MM.1S (cell line): Measurements from ENCODE around the gene PLD6.

Experiments
- EZH2 ChIP-seq: fragments of 300-600 bp; sonication (generic); optimal IDR thresholded peaks from 2 replicates; pipeline ENCODE3; 2017; ENCODE audit warnings: low read depth, mild to moderate bottlenecking, antibody characterized with exemption, low read length, mixed read lengths
- EZH2phosphoT487 ChIP-seq: fragments of 300-600 bp; sonication (generic); IDR thresholded peaks from 2 replicates; pipeline ENCODE4 v1.6.1; 2018; ENCODE audit warnings: antibody characterized with exemption, low read length
- TF ChIP-seq, protein P1 (sequence below): fragments of 300-600 bp; sonication (generic); IDR thresholded peaks from 2 replicates; pipeline ENCODE4 v1.5.1; 2016; ENCODE audit warnings: antibody characterized with exemption, low read length, mixed read lengths

- TF ChIP-seq, protein P1, sequence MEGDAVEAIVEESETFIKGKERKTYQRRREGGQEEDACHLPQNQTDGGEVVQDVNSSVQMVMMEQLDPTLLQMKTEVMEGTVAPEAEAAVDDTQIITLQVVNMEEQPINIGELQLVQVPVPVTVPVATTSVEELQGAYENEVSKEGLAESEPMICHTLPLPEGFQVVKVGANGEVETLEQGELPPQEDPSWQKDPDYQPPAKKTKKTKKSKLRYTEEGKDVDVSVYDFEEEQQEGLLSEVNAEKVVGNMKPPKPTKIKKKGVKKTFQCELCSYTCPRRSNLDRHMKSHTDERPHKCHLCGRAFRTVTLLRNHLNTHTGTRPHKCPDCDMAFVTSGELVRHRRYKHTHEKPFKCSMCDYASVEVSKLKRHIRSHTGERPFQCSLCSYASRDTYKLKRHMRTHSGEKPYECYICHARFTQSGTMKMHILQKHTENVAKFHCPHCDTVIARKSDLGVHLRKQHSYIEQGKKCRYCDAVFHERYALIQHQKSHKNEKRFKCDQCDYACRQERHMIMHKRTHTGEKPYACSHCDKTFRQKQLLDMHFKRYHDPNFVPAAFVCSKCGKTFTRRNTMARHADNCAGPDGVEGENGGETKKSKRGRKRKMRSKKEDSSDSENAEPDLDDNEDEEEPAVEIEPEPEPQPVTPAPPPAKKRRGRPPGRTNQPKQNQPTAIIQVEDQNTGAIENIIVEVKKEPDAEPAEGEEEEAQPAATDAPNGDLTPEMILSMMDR = no peak
- no peak for TF ChIP-seq EZH2phosphoT487
- TF ChIP-seq EZH2 = no peak
These were observed 23.6 kb upstream of the PLD6 start for GRCh38 chr17:17229416-17230384.
